Transverse colon (tissue), 4 donors: ENCODE results near the gene AHDC1.

Source experiments
- CTCF ChIP-seq, 5 experiments: fragments of 200-600 bp in 3 of 5; fragments of 450-650 bp in 2 of 5; sonication (generic) in 3 of 5; IDR thresholded peaks; 1 replicate in 2 of 5; 2 replicates in 3 of 5; pipeline ENCODE4 v1.5.1; 2016 to 2017; ENCODE audit warnings: antibody characterized with exemption in 5 of 5, inconsistent platforms in 3 of 5, mild to moderate bottlenecking in 2 of 5, moderate library complexity in 1 of 5
- EP300 ChIP-seq: sonication (generic); formaldehyde crosslinking; IDR thresholded peaks from one replicate; pipeline ENCODE4 v1.6.1; 2017; ENCODE audit warnings: antibody characterized with exemption, low read depth
- POLR2A ChIP-seq: fragments of 450-650 bp; IDR thresholded peaks from one replicate; pipeline ENCODE4 v1.6.1; 2016; ENCODE audit warnings: antibody characterized with exemption, mild to moderate bottlenecking, moderate library complexity
- POLR2AphosphoS5 ChIP-seq, 3 donors: sonication (generic); formaldehyde crosslinking; IDR thresholded peaks; one replicate each; pipeline ENCODE4 v1.6.1; 2016; ENCODE audit warnings: antibody characterized with exemption in 3 of 3

- TF ChIP-seq POLR2A (no peak), CTCF (IDR thresholded peaks at IDR 0.05) (no peak), POLR2AphosphoS5 (IDR thresholded peaks at IDR 0.05) (no peak), EP300 (no peak)
Measured at GRCh38 chr1:27529704-27530018, 74.3 kb downstream of the AHDC1 start.
